ENCODE results near the gene PIK3CG.
"Not testable (repeated sequence)": the region's sequence is repeated elsewhere in the genome, so short reads cannot be mapped to it uniquely, and the experiment has no call there.

PIK3CG gene

DNA sequence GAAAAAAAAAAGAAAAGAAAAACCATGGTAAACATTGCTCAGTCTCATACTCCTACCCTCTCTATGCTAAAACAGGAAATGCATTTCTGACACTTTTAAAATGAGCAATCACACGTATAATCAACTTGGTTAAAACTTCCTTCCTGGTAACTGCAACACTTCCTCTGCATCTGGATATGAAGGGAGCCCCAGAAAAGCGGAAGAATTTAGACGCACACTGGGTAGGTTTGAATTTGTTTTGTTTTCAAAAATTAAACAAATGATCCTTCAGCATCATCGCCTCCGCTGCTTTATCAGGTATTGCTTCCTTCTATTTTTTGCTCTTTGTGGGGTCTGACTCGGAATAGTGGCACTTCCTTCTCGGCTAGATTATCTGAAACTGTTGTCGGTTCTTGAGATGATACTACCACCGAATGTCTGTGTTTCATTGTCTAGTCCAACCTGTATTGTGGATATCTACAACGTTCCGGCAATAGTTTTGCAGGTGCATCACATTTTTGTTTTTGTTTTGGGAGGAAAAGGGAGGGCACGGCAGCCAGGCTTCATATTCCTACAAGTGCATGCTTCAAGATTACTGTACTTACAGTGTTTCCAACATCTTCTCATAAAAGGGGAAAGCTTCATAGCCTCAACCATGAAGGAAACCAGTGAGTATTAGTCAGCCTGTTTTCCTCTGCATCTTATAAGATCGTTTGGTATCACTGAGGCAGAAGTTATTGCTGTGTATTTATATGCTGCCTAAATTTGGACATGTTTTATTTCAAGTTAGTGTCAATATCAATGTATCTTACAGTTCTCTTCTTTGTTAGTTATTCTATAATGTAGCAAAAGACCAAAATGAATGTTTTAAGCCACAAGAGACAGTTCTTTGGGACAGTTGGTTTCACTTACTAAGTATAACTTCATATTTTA is at the start of gene PIK3CG:
Gene PIK3CG (plus strand): TSS at position 153 of the 912 bp plus-strand sequence. CDS start 2,280 bp downstream, outside the sequence.
- no peak for DNase-seq

GRCh38 chr7:106817098-106817497 is 48.0 kb upstream of the PIK3CG start:
- no peak for DNase-seq

GRCh38 chr7:106818736-106819135 is 46.3 kb upstream of the PIK3CG start:
- no peak for DNase-seq

GRCh38 chr7:106819546-106819945 is 45.5 kb upstream of the PIK3CG start:
- no peak for DNase-seq

DNA sequence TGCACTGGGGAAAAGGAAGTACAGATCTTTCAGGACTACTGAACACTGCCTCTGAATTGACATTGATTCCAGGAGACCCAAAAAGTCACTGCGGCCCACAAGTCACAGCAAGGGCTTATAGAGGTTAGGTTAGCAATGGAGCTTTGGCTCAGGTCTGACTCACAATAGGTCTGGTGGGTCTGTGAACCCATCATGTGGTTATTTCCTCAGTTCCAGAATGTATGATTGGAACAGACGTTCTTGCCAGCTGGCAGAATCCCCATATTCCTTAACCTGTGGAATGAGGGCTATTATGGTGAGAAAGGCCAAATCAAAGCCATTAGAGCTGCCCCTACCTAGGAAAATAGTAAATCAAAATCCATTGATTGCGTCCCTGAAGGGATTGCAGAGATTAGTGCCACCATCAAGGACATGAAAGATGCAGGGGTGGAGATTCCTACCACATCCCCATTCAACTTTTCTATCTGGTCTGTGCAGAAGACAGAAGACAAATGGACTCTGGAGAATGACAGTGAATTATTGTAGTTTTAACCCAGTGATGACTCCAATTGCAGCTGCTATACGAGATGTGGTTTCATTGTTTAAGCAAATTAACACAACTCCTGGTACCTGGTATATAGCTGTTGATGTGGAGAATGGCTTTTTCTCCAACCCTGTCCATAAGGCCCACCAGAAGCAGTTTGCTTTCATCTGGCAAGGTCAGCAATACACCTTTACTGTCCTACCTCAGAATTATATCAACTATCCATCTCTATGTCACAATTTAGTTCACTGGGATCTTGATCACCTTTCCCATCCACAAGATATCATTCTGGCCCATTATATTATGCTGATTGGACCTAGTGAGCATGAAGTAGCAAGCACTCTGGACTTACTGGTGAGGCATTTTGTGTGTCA is 44.5 kb upstream of the PIK3CG start:
- no peak for DNase-seq

DNA sequence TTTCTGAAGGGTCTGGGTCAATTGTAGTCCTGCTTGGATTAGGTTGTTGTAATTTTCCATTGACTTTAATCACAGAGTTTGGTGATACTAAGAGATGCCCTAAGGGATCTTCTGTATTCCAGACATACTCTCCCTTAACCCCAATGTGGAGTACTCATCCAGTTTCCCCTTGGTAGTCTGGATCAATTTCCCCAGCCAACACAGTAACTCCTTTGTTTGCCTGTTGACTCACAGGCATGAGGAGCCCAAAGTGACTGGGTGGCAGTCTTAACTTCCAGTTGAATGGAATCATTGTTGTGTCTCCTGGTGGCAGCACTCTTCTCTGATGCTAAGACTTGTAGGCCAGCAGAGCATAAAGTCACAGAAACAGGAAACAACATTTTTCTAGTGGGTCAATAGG is 41.5 kb upstream of the PIK3CG start:
- no peak for DNase-seq

GRCh38 chr7:106824458-106824857 is 40.6 kb upstream of the PIK3CG start:
- no peak for DNase-seq

DNA sequence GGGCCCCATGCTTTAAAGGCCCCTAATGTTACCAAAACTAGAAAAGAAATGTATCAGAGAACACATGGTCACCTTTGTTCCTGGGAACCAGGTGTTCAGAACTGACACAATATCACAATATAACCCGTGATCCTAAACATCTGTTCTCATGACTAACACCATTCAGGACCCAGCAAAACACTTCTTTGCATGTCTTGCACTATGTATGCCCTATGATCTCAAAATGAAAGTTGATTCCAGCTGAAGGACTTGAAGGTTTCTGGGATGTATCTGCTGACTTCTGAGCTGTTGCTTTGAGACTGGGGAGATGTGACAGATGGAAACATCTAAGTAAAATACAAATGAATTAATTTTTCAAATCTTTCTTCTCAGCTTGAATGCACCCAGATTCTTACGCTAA is 37.5 kb upstream of the PIK3CG start:
- no peak for DNase-seq

DNA sequence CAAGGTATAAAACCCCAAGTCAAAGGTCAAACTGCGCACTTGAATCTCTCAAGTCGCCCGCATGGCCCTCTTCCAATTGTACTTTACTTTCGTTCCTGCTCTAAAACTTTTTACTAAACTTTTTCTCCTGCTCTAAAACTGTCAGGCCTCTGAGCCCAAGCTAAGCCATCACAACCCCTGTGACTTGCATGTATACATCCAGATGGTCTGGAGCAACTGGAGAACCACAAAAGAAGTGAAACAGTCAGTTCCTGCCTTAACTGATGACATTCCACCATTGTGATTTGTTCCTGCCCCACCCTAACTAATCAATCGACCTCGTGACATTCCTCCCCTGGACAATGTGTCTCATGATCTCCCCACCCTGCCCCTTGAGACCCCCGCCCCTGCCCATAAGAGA is 35.6 kb upstream of the PIK3CG start:
- DNase-seq, result no peak

DNA sequence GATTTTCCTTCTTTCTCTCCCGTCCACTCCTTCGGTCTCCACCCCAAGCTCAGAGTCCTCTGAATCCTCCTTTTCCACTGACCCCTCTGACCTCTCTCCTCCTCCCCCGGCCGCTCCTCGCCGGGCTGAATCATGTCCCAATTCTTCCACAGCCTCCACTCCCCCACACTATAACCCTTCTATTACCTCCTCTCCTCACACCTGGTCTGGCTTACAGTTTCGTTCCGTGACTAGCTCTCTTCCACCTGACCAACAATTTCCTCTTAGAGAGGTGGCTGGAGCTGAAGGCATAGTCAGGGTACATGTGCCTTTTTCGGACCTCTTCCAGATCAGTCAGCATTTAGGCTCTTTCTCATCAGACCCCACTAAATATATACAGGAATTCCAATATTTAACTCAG is 34.2 kb upstream of the PIK3CG start:
- not testable (repeated sequence) for DNase-seq

- DNase-seq, result no peak
Measured at GRCh38 chr7:106836816-106837215, 28.3 kb upstream of the PIK3CG start.

DNA sequence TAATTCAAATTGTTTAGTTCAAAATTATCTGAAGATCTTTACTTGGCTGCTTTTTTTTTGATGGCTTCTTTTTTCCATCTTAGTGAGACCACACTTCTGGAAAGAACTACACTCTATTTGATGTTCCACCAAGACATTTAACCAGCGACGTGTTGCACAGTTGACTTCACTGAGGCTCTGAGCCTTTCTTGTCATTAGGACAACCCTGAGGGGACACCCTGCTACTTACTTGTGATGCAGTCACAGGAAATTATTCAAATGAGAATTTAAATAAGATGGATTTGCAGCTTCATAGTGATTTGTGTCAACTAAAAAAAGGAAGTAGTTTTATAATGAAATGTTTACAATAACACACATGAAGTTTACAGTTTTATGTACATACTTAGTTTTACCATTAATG is 25.6 kb upstream of the PIK3CG start:
- no peak for DNase-seq

GRCh38 chr7:106840342-106840741 is 24.7 kb upstream of the PIK3CG start:
- DNase-seq, result no peak

DNA sequence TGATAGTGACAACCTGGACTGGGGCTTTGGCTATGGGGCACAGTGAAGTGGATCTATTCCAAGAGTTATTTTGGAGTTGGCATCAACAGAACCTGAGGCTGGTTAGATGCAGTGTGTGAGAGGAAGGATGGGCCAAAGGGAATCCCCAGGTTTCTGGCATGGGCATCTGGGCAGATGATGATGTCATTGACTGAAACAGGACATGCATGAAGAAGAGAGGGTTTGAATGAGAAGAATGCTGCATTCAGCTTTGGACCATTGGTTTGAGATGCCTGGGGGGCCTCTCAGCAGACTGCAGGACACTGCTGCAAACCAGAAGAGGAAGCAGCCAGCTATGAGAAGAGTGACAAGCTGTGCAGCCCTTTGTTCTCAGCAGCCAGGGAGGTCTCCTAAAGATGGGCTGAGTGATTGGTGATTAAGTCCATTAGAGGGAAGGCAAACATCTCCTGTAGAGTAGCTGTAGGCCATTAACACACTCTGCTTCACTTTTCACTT is 23.1 kb upstream of the PIK3CG start:
- DNase-seq, result no peak

DNA sequence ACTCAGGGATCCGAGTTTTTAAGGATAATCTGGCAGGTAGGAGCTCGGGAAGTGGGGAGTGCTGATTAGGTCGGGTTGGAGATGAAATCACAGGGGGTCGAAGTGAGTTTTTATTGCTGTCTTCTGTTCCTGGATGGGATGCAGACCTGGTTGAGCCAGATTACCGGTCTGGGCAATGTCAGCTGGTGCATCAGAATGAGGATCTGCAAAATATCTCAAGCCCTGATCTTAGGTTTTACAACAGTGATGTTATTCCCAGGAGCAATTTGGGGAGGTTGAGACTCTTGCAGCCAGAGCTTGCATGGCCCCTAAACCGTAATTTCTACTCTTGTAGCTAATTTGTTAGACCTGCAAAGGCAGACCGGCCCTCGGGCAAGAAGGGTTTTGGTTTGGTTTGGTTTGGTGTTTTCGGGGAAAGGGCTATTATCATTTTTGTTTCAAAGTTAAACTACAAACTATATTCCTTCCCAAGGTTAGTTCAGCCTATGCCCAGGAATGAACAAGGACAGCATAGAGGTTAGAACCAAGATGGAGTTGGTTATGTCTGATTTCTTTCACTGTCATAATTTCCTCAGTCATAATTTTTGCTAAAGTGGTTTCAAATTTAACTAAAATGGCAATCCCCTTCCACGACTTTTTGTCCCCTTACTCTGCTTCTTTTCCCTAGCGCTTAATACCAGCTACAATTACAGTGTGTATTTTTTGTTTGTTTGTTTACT is 20.6 kb upstream of the PIK3CG start:
- no peak for DNase-seq

DNA sequence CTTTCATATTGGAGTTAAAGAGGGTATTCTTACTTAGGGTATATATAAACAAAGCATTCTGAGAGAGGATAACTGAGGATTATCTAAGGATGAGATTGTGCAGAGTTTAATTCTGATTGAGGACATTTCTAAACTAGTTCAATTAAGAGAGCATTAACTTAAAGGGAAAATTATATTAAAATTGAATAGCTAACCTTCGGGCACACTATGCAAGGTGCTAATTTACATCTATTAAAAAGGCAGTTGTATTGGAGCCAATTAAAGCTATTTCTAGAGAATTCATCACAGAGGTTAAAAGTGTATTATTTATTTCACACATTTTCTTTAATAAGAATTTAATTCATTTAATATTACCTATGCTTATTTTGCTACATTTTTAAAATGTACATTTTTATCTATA is 17.0 kb upstream of the PIK3CG start:
- no peak for DNase-seq

DNA sequence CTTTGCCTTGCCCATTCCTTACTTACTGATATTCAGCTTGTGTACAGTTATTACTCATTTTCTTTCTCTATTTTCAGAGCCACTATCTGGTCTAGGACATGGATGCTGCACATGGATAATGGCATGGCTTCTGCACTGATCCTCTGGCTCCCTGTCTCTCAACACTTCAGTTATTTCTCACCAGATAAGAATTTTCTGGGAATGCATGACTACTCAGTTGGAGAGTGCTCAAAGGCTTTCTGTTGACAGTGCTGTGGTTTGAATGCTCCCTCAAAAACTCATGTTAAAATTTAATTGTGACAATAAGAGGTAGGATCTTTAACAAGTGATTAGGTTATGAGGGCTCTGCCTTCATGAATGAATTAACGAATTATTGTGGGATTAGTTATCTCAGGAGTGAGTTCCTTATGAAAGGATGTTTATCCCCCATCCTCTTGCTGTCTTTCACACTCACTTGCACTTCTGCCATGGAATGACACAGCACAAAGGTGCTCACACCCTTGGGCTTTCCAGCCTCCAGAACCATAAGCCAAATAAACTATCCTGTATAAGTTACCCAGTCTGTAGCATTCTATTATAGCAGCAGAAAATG is 16.1 kb upstream of the PIK3CG start:
- no peak for DNase-seq

GRCh38 chr7:106851632-106852031 is 13.4 kb upstream of the PIK3CG start:
- not testable (repeated sequence) for DNase-seq

GRCh38 chr7:106853250-106853908 is 11.7 kb upstream of the PIK3CG start:
- no peak for DNase-seq

DNA sequence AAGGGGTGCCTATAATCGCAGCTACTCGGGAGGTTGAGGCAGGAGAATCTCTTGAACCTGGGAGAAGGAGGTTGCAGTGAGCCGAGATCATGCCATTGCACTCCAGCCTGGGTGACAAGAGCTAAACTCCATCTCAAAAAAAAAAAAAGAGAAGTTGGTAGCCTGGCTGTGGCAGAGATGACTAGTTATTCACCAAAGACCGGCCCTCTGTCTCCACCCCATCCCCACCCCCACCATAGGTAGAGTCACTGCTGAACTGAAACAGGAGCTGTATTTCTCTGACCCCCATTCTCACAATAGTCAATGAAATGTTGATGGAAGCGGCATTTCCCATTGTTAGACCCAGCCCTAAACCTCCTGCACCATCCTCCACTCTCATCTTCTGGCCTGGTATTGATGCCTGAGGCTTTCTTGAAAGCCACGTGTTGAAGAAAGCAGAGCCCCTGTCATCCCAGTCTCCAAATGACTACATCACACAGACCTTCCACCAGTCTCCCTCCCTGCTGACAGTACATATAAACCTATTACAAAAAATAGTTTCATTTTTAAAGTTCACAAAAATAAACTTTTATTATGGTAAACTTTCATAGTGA is 9.4 kb upstream of the PIK3CG start:
- no peak for DNase-seq

Measured in NCI-H2171 (cell line).